ENCODE data around the gene NUP42.

Gene NUP42

DNA sequence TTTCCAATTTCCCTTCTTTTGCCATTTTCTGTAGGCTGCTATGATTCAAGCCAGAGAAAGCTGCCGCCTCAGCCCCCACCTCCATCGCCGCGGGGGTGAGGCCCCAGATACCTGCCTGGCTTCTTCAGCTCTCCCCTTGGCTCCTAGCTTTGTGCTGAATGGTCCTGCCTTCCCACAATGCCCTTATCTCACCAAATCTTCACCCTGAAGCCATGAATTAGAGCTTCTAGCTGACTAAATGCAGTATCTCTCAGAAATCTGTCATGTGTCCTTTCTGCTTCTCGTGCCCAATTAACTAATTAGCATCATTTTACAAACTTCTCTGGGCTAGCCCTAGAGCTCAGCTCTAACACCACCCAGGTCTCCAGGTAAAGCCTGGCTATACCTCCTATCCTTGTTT is 32.6 kb downstream of the NUP42 start:
- no peak for TF ChIP-seq MAX (IDR thresholded peaks at IDR 0.05)
- no peak for TF ChIP-seq TCF12 (IDR thresholded peaks at IDR 0.05; ENCODE audit: low read depth)
- TF ChIP-seq, protein P1, sequence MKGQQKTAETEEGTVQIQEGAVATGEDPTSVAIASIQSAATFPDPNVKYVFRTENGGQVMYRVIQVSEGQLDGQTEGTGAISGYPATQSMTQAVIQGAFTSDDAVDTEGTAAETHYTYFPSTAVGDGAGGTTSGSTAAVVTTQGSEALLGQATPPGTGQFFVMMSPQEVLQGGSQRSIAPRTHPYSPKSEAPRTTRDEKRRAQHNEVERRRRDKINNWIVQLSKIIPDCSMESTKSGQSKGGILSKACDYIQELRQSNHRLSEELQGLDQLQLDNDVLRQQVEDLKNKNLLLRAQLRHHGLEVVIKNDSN (IDR thresholded peaks at IDR 0.05): no peak
- no peak for TF ChIP-seq EP300 (IDR thresholded peaks at IDR 0.05; ENCODE audit: borderline replicate concordance)
- TF ChIP-seq EGR1 (IDR thresholded peaks at IDR 0.05): no peak
- no peak for TF ChIP-seq NFIC (IDR thresholded peaks at IDR 0.05)
- TF ChIP-seq YY1 (IDR thresholded peaks at IDR 0.05; ENCODE audit: low read depth): no peak
- TF ChIP-seq ZBTB7A (IDR thresholded peaks at IDR 0.05; ENCODE audit: low read depth): no peak
- TF ChIP-seq TAF1 (IDR thresholded peaks at IDR 0.05; ENCODE audit: low read depth): no peak
- no peak for TF ChIP-seq FOXM1 (IDR thresholded peaks at IDR 0.05; ENCODE audit: borderline replicate concordance, low read depth)
- TF ChIP-seq CEBPB (IDR thresholded peaks at IDR 0.05): no peak
- TF ChIP-seq CREB1 (IDR thresholded peaks at IDR 0.05; ENCODE audit: low read depth): no peak
- no peak for TF ChIP-seq RAD21 (IDR thresholded peaks at IDR 0.05; ENCODE audit: low read depth)
- TF ChIP-seq TEAD4 (IDR thresholded peaks at IDR 0.05): no peak
- TF ChIP-seq, protein P2, sequence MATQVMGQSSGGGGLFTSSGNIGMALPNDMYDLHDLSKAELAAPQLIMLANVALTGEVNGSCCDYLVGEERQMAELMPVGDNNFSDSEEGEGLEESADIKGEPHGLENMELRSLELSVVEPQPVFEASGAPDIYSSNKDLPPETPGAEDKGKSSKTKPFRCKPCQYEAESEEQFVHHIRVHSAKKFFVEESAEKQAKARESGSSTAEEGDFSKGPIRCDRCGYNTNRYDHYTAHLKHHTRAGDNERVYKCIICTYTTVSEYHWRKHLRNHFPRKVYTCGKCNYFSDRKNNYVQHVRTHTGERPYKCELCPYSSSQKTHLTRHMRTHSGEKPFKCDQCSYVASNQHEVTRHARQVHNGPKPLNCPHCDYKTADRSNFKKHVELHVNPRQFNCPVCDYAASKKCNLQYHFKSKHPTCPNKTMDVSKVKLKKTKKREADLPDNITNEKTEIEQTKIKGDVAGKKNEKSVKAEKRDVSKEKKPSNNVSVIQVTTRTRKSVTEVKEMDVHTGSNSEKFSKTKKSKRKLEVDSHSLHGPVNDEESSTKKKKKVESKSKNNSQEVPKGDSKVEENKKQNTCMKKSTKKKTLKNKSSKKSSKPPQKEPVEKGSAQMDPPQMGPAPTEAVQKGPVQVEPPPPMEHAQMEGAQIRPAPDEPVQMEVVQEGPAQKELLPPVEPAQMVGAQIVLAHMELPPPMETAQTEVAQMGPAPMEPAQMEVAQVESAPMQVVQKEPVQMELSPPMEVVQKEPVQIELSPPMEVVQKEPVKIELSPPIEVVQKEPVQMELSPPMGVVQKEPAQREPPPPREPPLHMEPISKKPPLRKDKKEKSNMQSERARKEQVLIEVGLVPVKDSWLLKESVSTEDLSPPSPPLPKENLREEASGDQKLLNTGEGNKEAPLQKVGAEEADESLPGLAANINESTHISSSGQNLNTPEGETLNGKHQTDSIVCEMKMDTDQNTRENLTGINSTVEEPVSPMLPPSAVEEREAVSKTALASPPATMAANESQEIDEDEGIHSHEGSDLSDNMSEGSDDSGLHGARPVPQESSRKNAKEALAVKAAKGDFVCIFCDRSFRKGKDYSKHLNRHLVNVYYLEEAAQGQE (IDR thresholded peaks at IDR 0.05; ENCODE audit: low read depth): no peak

- TF ChIP-seq EGR1 (IDR thresholded peaks at IDR 0.05): no peak
- no peak for TF ChIP-seq TEAD4 (IDR thresholded peaks at IDR 0.05)
- TF ChIP-seq TCF12 (IDR thresholded peaks at IDR 0.05; ENCODE audit: low read depth): no peak
- TF ChIP-seq RAD21 (IDR thresholded peaks at IDR 0.05; ENCODE audit: low read depth): no peak
- TF ChIP-seq NFIC (IDR thresholded peaks at IDR 0.05): no peak
- TF ChIP-seq FOXM1 (IDR thresholded peaks at IDR 0.05; ENCODE audit: borderline replicate concordance, low read depth): no peak
- no peak for TF ChIP-seq TAF1 (IDR thresholded peaks at IDR 0.05; ENCODE audit: low read depth)
- no peak for TF ChIP-seq EP300 (IDR thresholded peaks at IDR 0.05; ENCODE audit: borderline replicate concordance)
- no peak for TF ChIP-seq ZBTB7A (IDR thresholded peaks at IDR 0.05; ENCODE audit: low read depth)
- TF ChIP-seq MAX (IDR thresholded peaks at IDR 0.05): no peak
- TF ChIP-seq, protein P2 (IDR thresholded peaks at IDR 0.05; ENCODE audit: low read depth): no peak
- TF ChIP-seq CREB1 (IDR thresholded peaks at IDR 0.05; ENCODE audit: low read depth): no peak
- TF ChIP-seq, protein P1 (IDR thresholded peaks at IDR 0.05): no peak
- no peak for TF ChIP-seq YY1 (IDR thresholded peaks at IDR 0.05; ENCODE audit: low read depth)
Observed at GRCh38 chr7:23214938-23215337, 33.1 kb downstream of the NUP42 start.

- TF ChIP-seq, protein P1 (IDR thresholded peaks at IDR 0.05): no peak
- TF ChIP-seq ZBTB7A (IDR thresholded peaks at IDR 0.05; ENCODE audit: low read depth): no peak
- TF ChIP-seq EP300 (IDR thresholded peaks at IDR 0.05; ENCODE audit: borderline replicate concordance): no peak
- no peak for TF ChIP-seq TEAD4 (IDR thresholded peaks at IDR 0.05)
- TF ChIP-seq EGR1 (IDR thresholded peaks at IDR 0.05): no peak
Observed at GRCh38 chr7:23216021-23216420, 34.2 kb downstream of the NUP42 start.

DNA sequence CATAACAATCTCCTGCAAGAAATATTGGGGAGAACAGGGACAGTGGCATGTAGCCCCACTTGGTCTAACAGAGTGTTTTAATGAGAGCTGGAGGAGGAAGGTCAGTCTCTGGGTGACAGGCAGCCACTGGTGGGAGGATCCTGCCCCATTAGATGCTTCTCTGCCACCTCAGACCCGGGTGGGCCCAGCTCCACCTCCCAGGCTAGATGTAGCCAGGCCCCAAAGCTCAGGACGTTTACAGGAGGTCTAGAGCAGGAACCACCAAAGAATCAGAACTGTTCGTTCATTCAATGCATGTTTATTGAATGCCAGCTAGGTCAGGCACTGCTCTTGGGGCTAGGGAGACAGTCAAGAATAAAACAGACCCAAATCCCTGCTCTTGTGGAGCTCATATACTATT is 36.3 kb downstream of the NUP42 start:
- TF ChIP-seq RAD21 (IDR thresholded peaks at IDR 0.05; ENCODE audit: low read depth) (no peak), YY1 (IDR thresholded peaks at IDR 0.05; ENCODE audit: low read depth) (no peak), ZBTB7A (IDR thresholded peaks at IDR 0.05; ENCODE audit: low read depth) (no peak), TCF12 (IDR thresholded peaks at IDR 0.05; ENCODE audit: low read depth) (no peak), EGR1 (IDR thresholded peaks at IDR 0.05) (no peak), TEAD4 (IDR thresholded peaks at IDR 0.05) (no peak), CEBPB (IDR thresholded peaks at IDR 0.05) (no peak), EP300 (IDR thresholded peaks at IDR 0.05; ENCODE audit: borderline replicate concordance) (no peak), CREB1 (IDR thresholded peaks at IDR 0.05; ENCODE audit: low read depth) (no peak), NFIC (IDR thresholded peaks at IDR 0.05) (no peak)
- TF ChIP-seq, protein P1 (IDR thresholded peaks at IDR 0.05): no peak
- TF ChIP-seq, protein P2 (IDR thresholded peaks at IDR 0.05; ENCODE audit: low read depth): no peak
